AG08395 (cell line): Measurements from ENCODE around the gene ZNF157.

Source experiments
- DNase-seq: peaks from one replicate; pipeline ENCODE4 v3.0.0; 2012; ENCODE audit warnings: mixed read lengths, low spot score

Gene ZNF157

DNA sequence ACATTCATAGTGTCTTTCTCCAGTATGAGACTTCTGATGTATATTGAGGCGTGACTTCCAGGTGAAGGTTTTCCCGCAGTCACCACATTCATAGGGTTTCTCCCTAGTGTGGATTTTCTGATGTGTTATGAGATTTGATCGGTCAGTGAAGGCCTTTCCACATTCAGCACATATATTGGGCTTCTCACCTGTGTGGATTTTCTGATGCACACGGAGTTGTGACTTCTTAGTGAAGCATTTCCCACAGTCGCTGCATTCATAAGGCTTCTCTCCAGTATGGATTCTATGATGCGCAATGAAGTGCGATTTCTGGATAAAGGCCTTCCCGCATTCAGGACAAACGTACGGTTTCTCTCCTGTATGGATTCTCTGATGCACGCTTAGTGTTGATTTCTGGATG is 77.2 kb downstream of the ZNF157 start:
- DNase-seq, result no peak

DNA sequence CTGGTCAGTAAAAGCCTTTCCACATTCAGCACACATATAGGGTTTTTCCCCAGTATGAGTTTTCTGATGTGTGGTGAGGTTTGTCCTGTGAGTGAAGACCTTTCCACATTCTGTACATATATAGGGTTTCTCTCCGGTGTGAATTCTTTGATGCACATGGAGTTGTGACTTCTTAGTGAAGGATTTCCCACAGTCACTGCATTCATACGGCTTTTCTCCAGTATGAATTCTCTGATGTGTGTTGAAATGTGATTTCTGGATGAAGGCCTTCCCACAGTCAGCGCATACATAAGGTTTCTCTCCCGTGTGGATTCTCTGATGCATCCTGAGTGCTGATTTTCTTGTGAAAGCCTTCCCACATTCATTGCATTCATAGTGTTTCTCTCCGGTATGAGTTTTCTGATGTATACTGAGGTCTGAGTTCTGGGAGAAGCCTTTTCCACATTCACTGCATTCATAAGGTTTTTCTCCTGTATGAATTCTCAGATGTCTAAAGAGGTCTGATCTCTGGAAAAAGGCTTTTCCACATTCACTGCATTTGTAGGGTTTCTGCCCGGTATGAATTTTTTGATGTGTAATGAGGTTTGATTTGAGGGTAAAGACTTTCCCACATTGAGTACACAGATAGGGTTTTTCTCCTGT is 77.9 kb downstream of the ZNF157 start:
- no peak for DNase-seq

GRCh38 chrX:47452112-47452511 is 81.7 kb downstream of the ZNF157 start:
- no peak for DNase-seq

- no peak for DNase-seq
Observed at GRCh38 chrX:47456080-47456479, 85.7 kb downstream of the ZNF157 start.

GRCh38 chrX:47458528-47458927 is 88.2 kb downstream of the ZNF157 start:
- no peak for DNase-seq

GRCh38 chrX:47460561-47460960 is 90.2 kb downstream of the ZNF157 start:
- no peak for DNase-seq
